ENCODE data around the gene MEIS3.

Gene MEIS3

DNA sequence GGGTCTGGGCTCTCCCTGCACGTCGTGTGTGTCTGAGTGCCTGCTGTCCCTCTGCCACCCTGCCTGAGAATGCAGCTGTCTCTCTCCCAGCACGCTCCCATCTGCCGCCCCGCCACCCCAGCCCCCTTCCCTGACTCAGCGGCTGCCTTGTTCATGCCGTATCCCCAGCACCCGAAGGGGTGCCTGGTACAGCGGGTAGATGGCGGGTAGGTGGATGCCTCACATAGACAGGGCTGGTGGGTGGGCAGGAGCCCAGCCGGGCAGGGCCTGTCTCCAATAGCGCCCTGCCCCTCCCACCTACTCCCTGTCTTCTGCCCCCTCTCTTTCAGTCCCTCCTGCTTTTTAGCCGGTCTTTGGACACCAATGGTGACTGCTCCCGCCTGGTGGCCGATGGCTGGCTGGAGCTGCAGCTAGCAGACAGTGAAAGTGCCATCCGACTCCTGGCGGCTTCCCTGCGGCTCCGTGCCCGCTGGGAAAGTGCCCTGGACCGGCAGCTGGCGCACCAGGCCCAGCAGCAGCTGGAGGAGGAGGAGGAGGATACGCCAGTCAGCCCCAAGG, 39.9 kb downstream of the MEIS3 start:
- TF ChIP-seq, protein P1, sequence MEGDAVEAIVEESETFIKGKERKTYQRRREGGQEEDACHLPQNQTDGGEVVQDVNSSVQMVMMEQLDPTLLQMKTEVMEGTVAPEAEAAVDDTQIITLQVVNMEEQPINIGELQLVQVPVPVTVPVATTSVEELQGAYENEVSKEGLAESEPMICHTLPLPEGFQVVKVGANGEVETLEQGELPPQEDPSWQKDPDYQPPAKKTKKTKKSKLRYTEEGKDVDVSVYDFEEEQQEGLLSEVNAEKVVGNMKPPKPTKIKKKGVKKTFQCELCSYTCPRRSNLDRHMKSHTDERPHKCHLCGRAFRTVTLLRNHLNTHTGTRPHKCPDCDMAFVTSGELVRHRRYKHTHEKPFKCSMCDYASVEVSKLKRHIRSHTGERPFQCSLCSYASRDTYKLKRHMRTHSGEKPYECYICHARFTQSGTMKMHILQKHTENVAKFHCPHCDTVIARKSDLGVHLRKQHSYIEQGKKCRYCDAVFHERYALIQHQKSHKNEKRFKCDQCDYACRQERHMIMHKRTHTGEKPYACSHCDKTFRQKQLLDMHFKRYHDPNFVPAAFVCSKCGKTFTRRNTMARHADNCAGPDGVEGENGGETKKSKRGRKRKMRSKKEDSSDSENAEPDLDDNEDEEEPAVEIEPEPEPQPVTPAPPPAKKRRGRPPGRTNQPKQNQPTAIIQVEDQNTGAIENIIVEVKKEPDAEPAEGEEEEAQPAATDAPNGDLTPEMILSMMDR (IDR thresholded peaks at IDR 0.05; ENCODE audit: low read depth, low read length), result no peak
- in situ Hi-C loops (cut with HindIII; ENCODE audit: low sequenced_read_pairs), result no loop called here
- H3K4me3 ChIP-seq (ENCODE audit: low read depth, low read length), result no peak overlapping the region
- DNase-seq (ENCODE audit: low read depth, low spot score), result no peak

DNA sequence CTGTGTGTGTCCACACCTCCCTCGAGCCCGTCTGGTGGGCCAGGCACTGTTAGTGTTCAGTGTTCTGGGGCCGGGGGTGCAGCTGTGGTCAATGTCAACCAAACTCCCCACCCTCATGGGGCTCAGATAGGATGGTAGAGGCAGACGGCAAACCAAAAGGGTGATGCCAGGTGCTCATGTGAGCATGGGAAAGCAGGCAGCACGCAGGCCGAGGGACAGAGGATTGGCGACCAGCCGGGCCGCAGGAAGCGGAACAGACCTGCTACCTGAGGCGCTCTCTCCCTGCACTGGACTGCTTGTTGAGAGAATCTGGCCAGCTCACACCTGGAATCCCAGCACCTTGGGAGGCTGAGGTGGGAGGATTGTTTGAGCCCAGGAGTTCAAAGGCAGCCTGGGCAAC, 41.1 kb downstream of the MEIS3 start:
- no peak overlapping the region for H3K4me3 ChIP-seq (ENCODE audit: low read depth, low read length)
- no peak for DNase-seq (ENCODE audit: low read depth, low spot score)
- TF ChIP-seq, protein P1 (IDR thresholded peaks at IDR 0.05; ENCODE audit: low read depth, low read length), result no peak
- in situ Hi-C loops (cut with HindIII; ENCODE audit: low sequenced_read_pairs), result no loop called here

DNA sequence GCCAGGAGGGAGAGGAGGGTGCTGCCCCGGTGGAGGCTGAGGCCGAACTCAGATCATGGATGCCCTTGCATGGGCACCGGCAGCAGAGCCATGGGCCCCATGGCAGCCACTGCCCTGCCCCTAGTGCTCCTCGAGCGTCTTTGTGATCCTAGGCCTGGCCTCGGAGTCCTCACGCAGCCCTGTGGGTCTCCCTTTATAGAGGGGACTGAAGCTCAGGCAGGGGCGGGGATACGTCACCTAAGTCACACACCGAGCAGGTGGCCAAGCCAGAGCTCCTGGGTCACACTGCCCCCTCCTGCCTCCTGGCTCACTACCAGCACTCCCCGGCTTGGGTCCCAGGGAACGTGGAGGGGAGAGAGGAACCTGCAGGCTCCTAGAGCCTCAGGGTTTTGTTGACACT, 41.5 kb downstream of the MEIS3 start:
- H3K4me3 ChIP-seq (ENCODE audit: low read depth, low read length), result no peak overlapping the region
- TF ChIP-seq, protein P1 (IDR thresholded peaks at IDR 0.05; ENCODE audit: low read depth, low read length), result no peak
- DNase-seq (ENCODE audit: low read depth, low spot score), result no peak
- in situ Hi-C loops (cut with HindIII; ENCODE audit: low sequenced_read_pairs), result no loop called here

GRCh38 chr19:47377208-47377701, 42.1 kb downstream of the MEIS3 start:
- in situ Hi-C loops (cut with HindIII; ENCODE audit: low sequenced_read_pairs), result no loop called here
- TF ChIP-seq, protein P1 (IDR thresholded peaks at IDR 0.05; ENCODE audit: low read depth, low read length), result no peak
- H3K4me3 ChIP-seq (ENCODE audit: low read depth, low read length), result no peak overlapping the region
- no peak for DNase-seq (ENCODE audit: low read depth, low spot score)

DNA sequence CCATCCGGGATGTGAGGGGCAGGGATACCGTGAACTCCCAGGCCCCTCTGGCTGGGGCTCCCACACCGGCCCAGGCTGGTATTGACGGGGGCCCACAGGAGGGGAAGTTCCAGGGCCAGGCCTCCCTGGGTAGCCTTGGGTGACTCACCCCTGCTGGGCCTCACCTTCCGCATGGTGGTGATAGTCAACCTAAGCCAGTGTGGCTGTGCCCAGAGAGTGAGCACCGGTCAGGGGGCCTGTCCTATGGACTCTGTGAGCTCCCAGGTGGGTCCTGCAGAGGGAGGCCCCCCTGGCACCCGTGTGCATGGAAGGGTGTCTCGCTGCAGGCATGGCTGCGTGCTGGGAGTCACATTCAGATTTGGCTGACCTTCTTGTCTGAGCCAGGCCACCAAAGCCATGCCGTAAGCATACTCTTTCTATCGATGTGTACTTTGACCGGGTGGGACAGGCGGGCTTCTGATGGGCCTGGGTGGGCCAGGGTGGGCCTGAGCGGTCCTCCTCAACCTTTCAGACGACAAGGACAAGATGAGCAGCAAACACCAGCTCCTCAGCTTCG, 42.7 kb downstream of the MEIS3 start:
- no peak for DNase-seq (ENCODE audit: low read depth, low spot score)
- no peak overlapping the region for H3K4me3 ChIP-seq (ENCODE audit: low read depth, low read length)
- in situ Hi-C loops (cut with HindIII; ENCODE audit: low sequenced_read_pairs), result no loop called here
- TF ChIP-seq, protein P1 (IDR thresholded peaks at IDR 0.05; ENCODE audit: low read depth, low read length), result no peak

DNA sequence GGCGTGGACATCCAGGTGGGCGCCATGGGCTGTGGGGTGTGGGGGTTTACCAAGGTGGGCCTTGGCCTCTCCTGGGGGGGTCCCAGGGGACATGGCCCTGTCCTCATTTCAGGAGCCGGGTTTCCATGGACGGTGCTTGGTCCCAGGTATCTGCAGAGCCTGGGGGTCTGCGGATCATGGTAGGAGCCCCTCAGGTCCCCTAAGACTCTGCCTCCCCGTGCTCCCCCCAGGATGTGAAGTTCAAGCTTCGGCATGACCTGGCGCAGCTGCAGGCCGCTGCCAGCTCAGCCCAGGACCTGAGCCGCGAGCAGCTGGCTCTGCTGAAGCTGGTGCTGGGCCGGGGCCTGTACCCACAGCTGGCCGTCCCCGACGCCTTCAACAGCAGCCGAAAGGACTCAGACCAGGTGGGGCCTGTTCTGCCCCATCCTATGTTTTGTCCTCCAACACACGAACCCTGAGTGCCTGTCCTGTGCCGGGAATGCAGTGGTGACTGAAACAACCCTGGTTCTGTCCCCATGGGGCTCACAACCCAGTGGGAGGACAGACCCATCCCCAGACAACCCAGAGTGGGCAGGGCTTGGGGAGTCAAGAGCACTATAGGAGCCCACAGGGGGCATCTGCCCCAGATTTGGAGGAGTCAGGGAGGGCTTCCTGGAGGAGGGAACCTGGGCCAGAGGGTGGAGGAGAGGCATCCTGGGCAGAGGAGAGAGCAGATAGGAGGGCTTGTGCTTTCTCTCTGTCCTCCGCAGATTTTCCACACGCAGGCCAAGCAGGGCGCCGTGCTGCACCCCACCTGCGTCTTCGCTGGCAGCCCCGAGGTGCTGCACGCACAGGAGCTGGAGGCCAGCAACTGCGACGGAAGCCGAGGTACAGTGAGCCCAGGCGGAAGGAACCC, 43.4 kb downstream of the MEIS3 start:
- TF ChIP-seq, protein P1 (IDR thresholded peaks at IDR 0.05; ENCODE audit: low read depth, low read length), result no peak
- in situ Hi-C loops (cut with HindIII; ENCODE audit: low sequenced_read_pairs), result no loop called here
- H3K4me3 ChIP-seq (ENCODE audit: low read depth, low read length), result no peak overlapping the region
- no peak for DNase-seq (ENCODE audit: low read depth, low spot score)
